Esophagus squamous epithelium (tissue), 5 donors: ENCODE data around the gene NCOA7. TPM values are rescaled to one million over a fixed set of nuclear protein-coding genes. Genes with fewer than 3 reads are reported as not detected.

Source experiments
- DNase-seq: peaks from one replicate; lab custom pipeline; 2025; lab: John Stamatoyannopoulos, UW
- H3K27ac ChIP-seq, 4 donors: fragments of 200-600 bp; sonication (generic); one replicate each; pipeline ENCODE4 v1.5.1; 2016 to 2019; ENCODE audit warnings: mild to moderate bottlenecking in 1 of 4
- H3K27me3 ChIP-seq, 4 donors: fragments of 200-600 bp; sonication (generic); 1 replicate in 3 of 4; 2 replicates in 1 of 4; pipeline versions ENCODE4 v1.5.1 to v1.6.0; 2017 to 2021; ENCODE audit warnings: antibody characterized with exemption in 1 of 4
- H3K36me3 ChIP-seq, 3 donors: fragments of 200-600 bp; sonication (generic); one replicate each; pipeline ENCODE4 v1.5.1; 2016 to 2019
- H3K4me1 ChIP-seq, 3 donors: fragments of 200-600 bp; sonication (generic); one replicate each; pipeline ENCODE4 v1.5.1; 2017 to 2019
- H3K4me3 ChIP-seq, 4 donors: fragments of 200-600 bp; sonication (generic); 1 replicate in 3 of 4; 2 replicates in 1 of 4; pipeline ENCODE4 v1.5.1; 2016 to 2019; ENCODE audit warnings: mild to moderate bottlenecking in 2 of 4, moderate library complexity in 1 of 4
- H3K9me3 ChIP-seq, 3 donors: fragments of 200-600 bp; sonication (generic); one replicate each; pipeline ENCODE4 v1.5.1; 2016 to 2019
- POLR2A ChIP-seq, 4 donors: fragments of 450-650 bp; IDR thresholded peaks; one replicate each; pipeline ENCODE4 v1.6.1; 2017; ENCODE audit warnings: antibody characterized with exemption in 4 of 4, mild to moderate bottlenecking in 4 of 4, moderate library complexity in 3 of 4
- WGBS, 2 donors: methylation state at CpG; one replicate each; pipeline ENCODE4 v1.1.5; 2018; 5-methylcytosine and 5-hydroxymethylcytosine counted together
- intact Hi-C: fragments of 100-400 bp; cut with DNase I; formaldehyde crosslinking; loops from one replicate; pipeline ENCODE4 v1.15.0; 2022
- total RNA-seq, 4 donors: library from RNA; depleted of rRNA; stranded (reverse); fragments of >200 nt; gene quantifications; one replicate each; pipeline ENCODE4 v1.1.0, GENCODE V29; 2016
- TF ChIP-seq, protein P1 (sequence below), 6 experiments: fragments of 450-650 bp in 4 of 6; fragments of 200-600 bp in 2 of 6; sonication (generic) in 2 of 6; IDR thresholded peaks; one replicate each; pipeline ENCODE4 v1.5.1; 2016 to 2019; ENCODE audit warnings: antibody characterized with exemption in 6 of 6, mild to moderate bottlenecking in 4 of 6, moderate library complexity in 4 of 6
- donor health status: DM: yes; HTN: yes; CAD: no.

The NCOA7 gene
- total RNA-seq, 4 donors from 2014 or later = 30.9 to 85.1 (median 45.8) TPM

DNA sequence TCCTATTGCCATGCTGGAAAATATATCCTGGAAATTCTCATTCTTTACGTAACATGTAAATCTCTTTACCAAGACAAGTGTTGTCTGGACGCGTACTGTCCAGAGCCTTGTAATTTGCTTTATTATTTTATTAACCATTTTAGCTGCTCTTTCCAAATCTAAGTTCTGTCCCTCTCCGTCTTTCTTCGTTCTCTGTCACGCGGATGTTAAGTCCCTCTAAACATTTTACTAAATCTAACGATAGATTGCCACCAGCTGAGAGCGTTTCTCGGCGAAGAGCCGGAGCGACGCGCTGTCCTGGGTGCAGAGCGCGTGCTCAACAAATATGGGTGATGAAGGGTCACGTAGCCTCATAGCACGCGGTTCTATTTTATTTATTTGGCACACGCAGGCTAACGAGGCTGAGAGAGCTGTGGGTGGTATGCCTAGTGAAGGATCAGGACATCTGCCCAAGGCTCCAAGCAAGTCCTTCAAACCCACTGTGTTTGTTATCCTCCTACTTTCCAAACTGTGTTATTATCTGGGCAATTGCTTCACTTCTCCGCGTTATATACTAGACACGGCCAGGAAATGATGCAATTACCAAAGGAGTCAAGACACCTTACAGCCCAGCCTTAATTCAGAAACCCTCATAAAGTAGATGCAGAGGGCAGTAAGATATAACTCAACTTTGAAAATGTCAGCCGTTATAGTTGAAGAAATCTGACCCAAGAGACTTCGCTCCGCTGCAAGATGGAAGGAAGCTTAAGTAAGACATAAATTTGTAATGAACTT lies 10.0 kb upstream of the NCOA7 start:
- no peak for DNase-seq
- Histone ChIP-seq H3K27me3 (no peaks in the 10 kb centered on the region), H3K36me3 (no peaks in the 10 kb centered on the region), H3K9me3 (no peaks in the 10 kb centered on the region), H3K4me1 (peaks cover 0 to 19% (median 0%) of the 10 kb centered on the region in 3 donors), H3K27ac (peak overlapping the region; percentile 90 to 98 (median 96)), H3K4me3 (peak overlapping the region; percentile 41 to 87 (median 70))
- peak in 3 of 4 donors; percentile 43 to 60 (median 59) for TF ChIP-seq POLR2A (IDR thresholded peaks at IDR 0.05)
- TF ChIP-seq, protein P1, sequence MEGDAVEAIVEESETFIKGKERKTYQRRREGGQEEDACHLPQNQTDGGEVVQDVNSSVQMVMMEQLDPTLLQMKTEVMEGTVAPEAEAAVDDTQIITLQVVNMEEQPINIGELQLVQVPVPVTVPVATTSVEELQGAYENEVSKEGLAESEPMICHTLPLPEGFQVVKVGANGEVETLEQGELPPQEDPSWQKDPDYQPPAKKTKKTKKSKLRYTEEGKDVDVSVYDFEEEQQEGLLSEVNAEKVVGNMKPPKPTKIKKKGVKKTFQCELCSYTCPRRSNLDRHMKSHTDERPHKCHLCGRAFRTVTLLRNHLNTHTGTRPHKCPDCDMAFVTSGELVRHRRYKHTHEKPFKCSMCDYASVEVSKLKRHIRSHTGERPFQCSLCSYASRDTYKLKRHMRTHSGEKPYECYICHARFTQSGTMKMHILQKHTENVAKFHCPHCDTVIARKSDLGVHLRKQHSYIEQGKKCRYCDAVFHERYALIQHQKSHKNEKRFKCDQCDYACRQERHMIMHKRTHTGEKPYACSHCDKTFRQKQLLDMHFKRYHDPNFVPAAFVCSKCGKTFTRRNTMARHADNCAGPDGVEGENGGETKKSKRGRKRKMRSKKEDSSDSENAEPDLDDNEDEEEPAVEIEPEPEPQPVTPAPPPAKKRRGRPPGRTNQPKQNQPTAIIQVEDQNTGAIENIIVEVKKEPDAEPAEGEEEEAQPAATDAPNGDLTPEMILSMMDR (IDR thresholded peaks at IDR 0.05) = no peak
- 0% methylated on average over 28 of the region's 28 CpGs for WGBS, 2 donors
- intact Hi-C loops = loop anchor here (5.0 kb wide), 1 partner anchor 177 kb away; the partner anchor contains the start of gene HINT3

DNA sequence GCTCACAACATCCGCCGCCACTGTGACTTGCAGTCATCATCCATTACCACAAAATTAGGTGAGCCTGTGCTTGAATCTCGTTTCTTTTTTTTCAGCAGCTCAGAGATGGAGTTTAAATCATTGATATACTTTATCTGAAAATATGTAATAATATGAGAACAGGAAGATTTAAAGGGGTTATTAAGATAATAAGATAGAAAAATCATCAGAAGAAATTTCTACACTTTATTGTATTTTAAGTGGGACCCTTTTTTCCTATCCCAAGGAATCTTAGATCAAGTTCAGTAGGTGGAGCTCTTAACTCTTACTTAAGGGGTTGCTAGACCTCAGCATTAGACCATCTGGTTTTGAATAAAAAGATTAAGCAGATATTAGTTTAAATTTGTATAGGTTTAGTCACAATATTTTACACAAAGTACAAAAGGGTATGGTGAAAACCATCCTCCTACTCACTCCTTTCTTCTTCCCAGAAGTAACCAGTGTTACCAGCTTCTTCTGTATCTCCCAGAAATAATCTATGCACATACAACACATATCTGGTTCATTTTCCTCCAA lies 9.4 kb upstream of the NCOA7 start:
- no peaks in the 10 kb centered on the region for H3K9me3 ChIP-seq
- WGBS, 2 donors = 0% methylated on average over 3 of the region's 3 CpGs
- H3K4me3 ChIP-seq = peak overlapping the region; percentile 41 to 87 (median 70)
- H3K27me3 ChIP-seq = no peaks in the 10 kb centered on the region
- intact Hi-C loops = loop anchor here (5.0 kb wide), 1 partner anchor 176 kb away; the partner anchor contains the start of gene HINT3
- TF ChIP-seq POLR2A (IDR thresholded peaks at IDR 0.05) = no peak
- TF ChIP-seq, protein P1 (IDR thresholded peaks at IDR 0.05) = no peak
- H3K27ac ChIP-seq = peak overlapping the region; percentile 90 to 98 (median 96)
- peaks cover 0 to 19% (median 0%) of the 10 kb centered on the region in 3 donors for H3K4me1 ChIP-seq
- H3K36me3 ChIP-seq = no peaks in the 10 kb centered on the region
- no peak for DNase-seq

DNA sequence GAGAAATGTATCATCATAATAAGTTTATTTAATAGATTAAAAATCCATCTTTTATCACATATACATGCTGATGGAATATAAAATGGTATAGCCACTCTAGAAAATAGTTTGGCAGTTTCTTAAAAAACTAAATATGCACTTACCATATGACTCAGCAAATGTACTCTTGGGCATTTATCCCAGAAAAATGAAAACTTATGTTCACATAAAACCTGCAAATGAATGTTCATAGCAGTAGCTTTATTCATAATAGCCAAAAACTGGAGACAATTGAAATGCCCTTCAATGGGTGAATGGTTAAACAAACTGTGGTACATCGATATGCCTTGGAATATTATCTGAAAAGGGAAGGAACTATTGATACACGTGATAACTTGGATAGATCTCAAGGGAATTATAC lies 6.4 kb upstream of the NCOA7 start:
- Histone ChIP-seq H3K36me3 (no peaks in the 10 kb centered on the region), H3K9me3 (no peaks in the 10 kb centered on the region), H3K4me1 (peaks cover 3 to 29% (median 7%) of the 10 kb centered on the region in 3 donors), H3K4me3 (no peak overlapping the region), H3K27ac (peak overlapping the region in 1 of 4 donors; percentile 59), H3K27me3 (no peaks in the 10 kb centered on the region)
- no peak for DNase-seq
- TF ChIP-seq, protein P1 (IDR thresholded peaks at IDR 0.05) = no peak
- TF ChIP-seq POLR2A (IDR thresholded peaks at IDR 0.05) = no peak
- intact Hi-C loops = loop anchor here (5.0 kb wide), 1 partner anchor 173 kb away; the partner anchor contains the start of gene HINT3
- WGBS, 2 donors = 33 to 52% methylated on average over 2 of the region's 2 CpGs

DNA sequence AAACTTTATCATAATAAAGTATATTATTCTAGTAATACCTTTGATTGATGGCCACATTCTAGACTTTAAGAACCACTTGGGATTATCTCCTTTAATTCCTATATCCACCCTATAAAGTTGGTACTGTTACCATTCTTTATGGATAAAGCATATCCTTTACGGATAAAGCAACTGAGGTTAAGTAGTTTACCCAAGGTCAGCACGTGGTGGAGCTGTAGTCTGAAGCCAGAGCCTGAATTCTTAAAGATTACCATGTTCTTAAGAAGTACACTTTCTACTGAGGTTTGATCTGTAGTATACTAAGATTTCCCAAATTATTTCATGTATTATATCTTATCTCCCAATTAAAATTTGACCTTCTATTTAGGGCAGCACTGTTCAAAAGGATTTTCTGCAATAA lies 3.0 kb upstream of the NCOA7 start:
- TF ChIP-seq POLR2A (IDR thresholded peaks at IDR 0.05) = no peak
- TF ChIP-seq, protein P1 (IDR thresholded peaks at IDR 0.05) = peak in 1 of 6 experiments; percentile 14
- peaks cover 9 to 43% (median 20%) of the 10 kb centered on the region in 3 donors for H3K4me1 ChIP-seq
- no peaks in the 10 kb centered on the region for H3K36me3 ChIP-seq
- no peak for DNase-seq
- intact Hi-C loops = no loop called here
- H3K27ac ChIP-seq = no peak overlapping the region
- H3K9me3 ChIP-seq = no peaks in the 10 kb centered on the region
- WGBS, 2 donors = 35 to 47% methylated on average over 2 of the region's 2 CpGs
- H3K27me3 ChIP-seq = no peaks in the 10 kb centered on the region
- H3K4me3 ChIP-seq = no peak overlapping the region

DNA sequence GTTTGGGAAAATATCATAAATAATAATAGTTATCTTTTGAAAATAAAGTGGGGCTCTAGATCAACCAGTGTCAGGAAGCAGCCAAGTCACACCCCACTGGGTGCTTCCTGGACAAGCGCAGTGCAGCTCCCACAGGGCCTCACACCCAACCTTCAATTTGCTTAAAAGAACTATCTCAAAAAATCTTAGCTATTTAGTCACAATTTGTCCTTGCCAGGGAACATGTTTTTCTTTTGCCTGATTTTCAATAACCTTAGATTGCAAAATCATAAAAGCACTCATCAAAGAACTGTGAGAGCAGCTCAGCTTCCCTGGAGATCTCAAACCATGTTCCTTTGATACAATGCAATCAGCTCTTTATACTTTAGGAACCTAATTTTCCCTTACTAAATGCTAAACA lies 1.6 kb upstream of the NCOA7 start:
- Histone ChIP-seq H3K36me3 (no peaks in the 10 kb centered on the region), H3K27ac (peak overlapping the region; percentile 93 to 97 (median 96)), H3K4me3 (no peak overlapping the region), H3K9me3 (no peaks in the 10 kb centered on the region), H3K4me1 (peaks cover 15 to 56% (median 31%) of the 10 kb centered on the region in 3 donors), H3K27me3 (no peaks in the 10 kb centered on the region)
- DNase-seq = no peak
- WGBS, 2 donors = 50 to 79% methylated on average over 1 of the region's 1 CpG
- no peak for TF ChIP-seq POLR2A (IDR thresholded peaks at IDR 0.05)
- TF ChIP-seq, protein P1 (IDR thresholded peaks at IDR 0.05) = no peak
- intact Hi-C loops = no loop called here
